AG04450 (cell line): ENCODE data around the gene SLC39A11. TPM values are rescaled to one million over a fixed set of nuclear protein-coding genes. Genes with fewer than 3 reads are reported as not detected.

Experiments
- CTCF ChIA-PET: fragments of 300-600, 350-600 bp; formaldehyde crosslinking; extraction: SDS; loops from one replicate; lab custom pipeline; 2022; ENCODE audit warnings: antibody characterized with exemption, inconsistent platforms; lab: Charles Lee
- POLR2A ChIA-PET: fragments of 350-600 bp; formaldehyde crosslinking; extraction: SDS; loops from one replicate; lab custom pipeline; 2021; ENCODE audit warnings: antibody characterized with exemption, inconsistent platforms; lab: Yijun Ruan, JAX
- DNase-seq: peaks from one replicate; pipeline ENCODE4 v3.0.0-alpha.2; 2011; ENCODE audit warnings: low read depth, low spot score
- H3K27ac ChIP-seq: one replicate; pipeline ENCODE4 v1.5.1; 2012; ENCODE audit warnings: low read depth, low read length, control low read depth
- H3K27me3 ChIP-seq: one replicate; pipeline ENCODE4 v1.6.0; 2012; ENCODE audit warnings: low read length; ENCODE audit not compliant: control insufficient read depth, insufficient read depth
- H3K4me3 ChIP-seq: 2 replicates; pipeline ENCODE4 v1.5.1; 2011; ENCODE audit warnings: mild to moderate bottlenecking, low read depth, low read length, control low read depth
- H3K9me3 ChIP-seq: 2 replicates; pipeline ENCODE4 v1.5.1; 2012; ENCODE audit warnings: low read length; ENCODE audit not compliant: control insufficient read depth, insufficient read depth
- polyA minus RNA-seq: library from RNA; depleted of rRNA, polyadenylated mRNA; stranded (reverse); fragments of >200 nt; gene quantifications from 2 replicates; pipeline ENCODE4 v1.2.3, GENCODE V29; 2011; rRNA and poly(A)+ RNA removed
- polyA plus RNA-seq: library from polyadenylated mRNA; depleted of rRNA; stranded (reverse); fragments of >200 nt; gene quantifications from 2 replicates; pipeline ENCODE4 v1.2.3, GENCODE V29; 2011; rRNA removed
- TF ChIP-seq, protein P1 (sequence below): IDR thresholded peaks from 2 replicates; pipeline ENCODE4 v1.5.1; 2011; ENCODE audit warnings: low read depth, low read length, control low read depth, inconsistent platforms

Gene SLC39A11, protein sequence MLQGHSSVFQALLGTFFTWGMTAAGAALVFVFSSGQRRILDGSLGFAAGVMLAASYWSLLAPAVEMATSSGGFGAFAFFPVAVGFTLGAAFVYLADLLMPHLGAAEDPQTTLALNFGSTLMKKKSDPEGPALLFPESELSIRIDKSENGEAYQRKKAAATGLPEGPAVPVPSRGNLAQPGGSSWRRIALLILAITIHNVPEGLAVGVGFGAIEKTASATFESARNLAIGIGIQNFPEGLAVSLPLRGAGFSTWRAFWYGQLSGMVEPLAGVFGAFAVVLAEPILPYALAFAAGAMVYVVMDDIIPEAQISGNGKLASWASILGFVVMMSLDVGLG
- polyA plus RNA-seq (18.0 and 19.0 TPM in 2 replicates), polyA minus RNA-seq (37.0 and 56.0 TPM in 2 replicates)

DNA sequence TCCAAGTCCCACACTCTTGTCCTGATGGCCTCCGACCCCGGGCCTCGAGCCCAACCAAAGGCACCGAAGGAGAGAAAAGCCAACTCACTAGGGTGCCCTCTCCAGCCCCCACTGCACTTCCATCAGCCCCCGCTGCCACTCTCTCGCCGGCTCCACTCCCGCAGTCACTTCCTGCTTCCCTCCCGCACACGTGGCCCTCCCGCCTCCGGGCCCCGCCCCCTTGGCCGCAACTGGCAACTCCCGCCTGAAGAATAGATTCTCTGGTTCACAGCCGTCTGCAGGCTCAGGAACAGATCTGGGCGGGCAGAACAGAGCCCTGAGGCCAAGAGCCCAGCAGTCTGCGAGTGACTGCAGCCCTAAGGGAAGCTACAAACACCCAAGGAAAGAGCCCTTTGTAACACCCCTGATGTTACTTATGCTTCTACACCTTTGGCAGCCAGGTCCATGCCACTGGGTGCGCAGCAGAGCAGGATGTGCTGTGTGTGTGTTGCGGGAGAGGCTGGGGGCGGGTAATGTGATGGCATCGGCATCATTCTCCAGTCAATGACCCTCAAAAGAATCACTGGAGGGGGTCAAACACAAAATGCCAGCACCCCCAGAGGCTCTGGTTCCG, at the start of gene SLC39A11:
Gene SLC39A11, minus strand, starts transcription at position 166 of the 613 bp plus-strand sequence. CDS start 3,924 bp downstream, outside the sequence.
- Histone ChIP-seq H3K4me3 (peak within 1 kb of the TSS; percentile 88), H3K9me3 (no peaks in the 10 kb centered on the region), H3K27me3 (peaks cover 6% of the 10 kb centered on the region), H3K27ac (peak within 1 kb of the TSS; percentile 47)
- ChIA-PET CTCF (interaction anchor here (0.5 to 2.7 kb wide), 4 partner anchors 47 to 368 kb away, joined by 3 to 15 read pairs (median 6); no protein-coding TSS in a partner anchor), POLR2A (interaction anchor here (0.7 to 1.3 kb wide), 2 partner anchors 24 to 445 kb away, joined by 3 to 4 read pairs; no protein-coding TSS in a partner anchor)
- TF ChIP-seq, protein P1, sequence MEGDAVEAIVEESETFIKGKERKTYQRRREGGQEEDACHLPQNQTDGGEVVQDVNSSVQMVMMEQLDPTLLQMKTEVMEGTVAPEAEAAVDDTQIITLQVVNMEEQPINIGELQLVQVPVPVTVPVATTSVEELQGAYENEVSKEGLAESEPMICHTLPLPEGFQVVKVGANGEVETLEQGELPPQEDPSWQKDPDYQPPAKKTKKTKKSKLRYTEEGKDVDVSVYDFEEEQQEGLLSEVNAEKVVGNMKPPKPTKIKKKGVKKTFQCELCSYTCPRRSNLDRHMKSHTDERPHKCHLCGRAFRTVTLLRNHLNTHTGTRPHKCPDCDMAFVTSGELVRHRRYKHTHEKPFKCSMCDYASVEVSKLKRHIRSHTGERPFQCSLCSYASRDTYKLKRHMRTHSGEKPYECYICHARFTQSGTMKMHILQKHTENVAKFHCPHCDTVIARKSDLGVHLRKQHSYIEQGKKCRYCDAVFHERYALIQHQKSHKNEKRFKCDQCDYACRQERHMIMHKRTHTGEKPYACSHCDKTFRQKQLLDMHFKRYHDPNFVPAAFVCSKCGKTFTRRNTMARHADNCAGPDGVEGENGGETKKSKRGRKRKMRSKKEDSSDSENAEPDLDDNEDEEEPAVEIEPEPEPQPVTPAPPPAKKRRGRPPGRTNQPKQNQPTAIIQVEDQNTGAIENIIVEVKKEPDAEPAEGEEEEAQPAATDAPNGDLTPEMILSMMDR: no peak
- peak; percentile 76 for DNase-seq

DNA sequence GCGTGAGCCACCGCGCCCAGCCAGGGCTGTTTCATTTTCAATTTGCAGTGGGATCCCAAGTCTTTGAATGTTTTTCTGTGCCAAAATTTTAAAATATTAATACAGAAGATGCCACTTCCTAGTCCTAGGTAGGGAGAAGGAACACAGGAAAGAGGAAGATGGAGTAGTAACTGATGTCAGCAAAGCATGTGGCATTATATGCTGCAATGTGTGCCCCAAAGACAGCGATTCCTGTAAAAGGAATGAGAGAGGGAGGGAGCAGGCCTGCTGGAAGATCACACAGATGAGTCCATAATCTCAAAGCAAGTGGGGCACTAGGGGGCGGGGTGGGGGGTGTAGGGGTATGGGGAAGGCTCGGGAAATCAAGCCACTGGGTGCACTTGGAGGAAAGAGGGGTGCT, 48.9 kb upstream of the SLC39A11 start:
- Histone ChIP-seq H3K27me3 (peaks cover 12% of the 10 kb centered on the region), H3K27ac (no peak overlapping the region), H3K4me3 (no peak overlapping the region), H3K9me3 (no peaks in the 10 kb centered on the region; the same call in none of the 2 replicates)
- no peak for DNase-seq
- TF ChIP-seq, protein P1: no peak
- ChIA-PET CTCF (no interaction called here), POLR2A (no interaction called here)

DNA sequence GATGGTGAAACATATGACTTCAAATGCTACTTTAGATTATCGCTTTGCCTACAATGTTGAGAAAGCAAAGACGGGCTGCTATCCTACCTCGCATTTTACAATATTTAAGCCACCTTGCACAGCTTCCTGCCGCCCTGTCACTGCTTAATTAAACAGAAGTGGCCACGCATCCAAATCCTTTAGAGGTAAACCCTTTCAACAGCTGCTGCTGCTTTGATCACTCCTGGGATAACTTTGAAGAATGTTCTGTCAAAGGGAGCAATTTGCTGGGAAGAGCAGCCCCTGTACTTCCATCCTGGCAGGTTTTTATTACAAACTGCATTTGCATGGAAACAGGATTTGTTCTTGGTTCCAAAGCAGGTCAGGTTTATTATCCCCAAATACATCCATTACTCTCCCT, 48.1 kb upstream of the SLC39A11 start:
- TF ChIP-seq, protein P1: no peak
- Histone ChIP-seq H3K4me3 (no peak overlapping the region), H3K9me3 (no peaks in the 10 kb centered on the region; the same call in none of the 2 replicates), H3K27ac (no peak overlapping the region), H3K27me3 (peaks cover 12% of the 10 kb centered on the region)
- CTCF ChIA-PET: interaction anchor here (0.5 to 1.4 kb wide), 4 partner anchors 13 to 413 kb away, joined by 4 to 7 read pairs (median 4); no protein-coding TSS in a partner anchor
- no peak for DNase-seq
- POLR2A ChIA-PET: no interaction called here

GRCh38 chr17:73139296-73139695, 46.8 kb upstream of the SLC39A11 start:
- TF ChIP-seq, protein P1: no peak
- no peak overlapping the region for H3K4me3 ChIP-seq
- ChIA-PET POLR2A (interaction anchor here (0.5 kb wide), 1 partner anchor 21 kb away, joined by 5 read pairs; no protein-coding TSS in a partner anchor), CTCF (interaction anchor here (1.4 kb wide), 1 partner anchor 153 kb away, joined by 4 read pairs; no protein-coding TSS in a partner anchor)
- H3K27ac ChIP-seq: no peak overlapping the region
- no peak for DNase-seq
- H3K27me3 ChIP-seq: peaks cover 12% of the 10 kb centered on the region
- H3K9me3 ChIP-seq: no peaks in the 10 kb centered on the region; the same call in 1 of the 2 replicates
